GM19455 (cell line): ENCODE results near the gene SEC23A.
"Not testable (repeated sequence)": the region's sequence is repeated elsewhere in the genome, so short reads cannot be mapped to it uniquely, and the experiment has no call there.

Source experiments
- ATAC-seq: cut with Tn5 transposase; IDR thresholded peaks from one replicate; pipeline ENCODE4 v1.9.1; 2021; ENCODE audit not compliant: unreplicated experiment

Gene SEC23A

DNA sequence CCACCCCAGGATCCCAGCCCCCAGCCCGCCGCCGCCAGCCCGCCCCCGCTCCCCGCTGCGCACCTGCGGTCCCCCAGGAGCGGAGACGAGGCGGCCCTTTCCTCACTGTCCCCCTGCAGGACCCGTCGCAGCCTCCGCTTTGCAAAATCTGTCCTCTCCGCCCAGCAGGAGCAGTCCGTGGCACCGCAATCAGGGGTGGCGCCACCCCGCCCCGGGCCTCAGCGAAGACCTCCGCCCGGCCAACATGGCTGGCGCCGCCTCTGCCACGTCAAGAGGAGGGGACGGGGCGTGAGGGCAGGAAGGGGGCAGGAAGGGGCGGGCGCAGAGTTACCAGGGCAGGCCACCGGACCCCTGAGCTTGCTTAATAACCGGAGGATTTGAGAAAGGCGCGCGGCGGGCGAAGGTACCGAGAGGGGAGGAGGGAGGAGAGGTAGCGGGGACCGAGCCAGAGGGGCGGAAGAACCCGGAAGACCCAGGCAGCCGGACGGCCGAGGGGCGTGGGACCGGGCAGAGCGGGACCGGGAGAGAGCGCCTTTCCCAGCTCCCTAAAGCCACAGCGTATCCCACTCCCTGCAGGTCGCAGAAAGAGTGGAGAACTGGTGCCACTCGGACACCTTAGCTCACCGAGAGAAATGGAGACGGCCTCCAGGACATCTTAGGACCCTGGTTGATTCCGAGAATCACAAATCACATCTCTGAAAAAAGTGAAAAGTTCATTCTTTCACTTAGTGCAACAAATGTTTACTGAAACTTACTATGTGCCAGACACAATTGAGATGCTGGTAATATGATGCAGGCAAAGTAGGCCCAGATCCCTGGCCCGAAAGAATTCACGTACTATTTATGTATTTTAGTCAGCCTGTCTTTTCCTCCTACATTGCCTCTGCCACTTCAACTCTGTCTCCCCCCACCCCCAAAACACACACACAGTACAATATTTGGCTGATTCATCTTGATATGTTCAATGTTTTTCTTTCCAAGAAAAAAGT is at the start of gene SEC23A:
SEC23A (minus strand) TSS at position 267 of the 989 bp plus-strand sequence. CDS start 7,117 bp downstream, outside the sequence.
- peak; percentile 87 for ATAC-seq

DNA sequence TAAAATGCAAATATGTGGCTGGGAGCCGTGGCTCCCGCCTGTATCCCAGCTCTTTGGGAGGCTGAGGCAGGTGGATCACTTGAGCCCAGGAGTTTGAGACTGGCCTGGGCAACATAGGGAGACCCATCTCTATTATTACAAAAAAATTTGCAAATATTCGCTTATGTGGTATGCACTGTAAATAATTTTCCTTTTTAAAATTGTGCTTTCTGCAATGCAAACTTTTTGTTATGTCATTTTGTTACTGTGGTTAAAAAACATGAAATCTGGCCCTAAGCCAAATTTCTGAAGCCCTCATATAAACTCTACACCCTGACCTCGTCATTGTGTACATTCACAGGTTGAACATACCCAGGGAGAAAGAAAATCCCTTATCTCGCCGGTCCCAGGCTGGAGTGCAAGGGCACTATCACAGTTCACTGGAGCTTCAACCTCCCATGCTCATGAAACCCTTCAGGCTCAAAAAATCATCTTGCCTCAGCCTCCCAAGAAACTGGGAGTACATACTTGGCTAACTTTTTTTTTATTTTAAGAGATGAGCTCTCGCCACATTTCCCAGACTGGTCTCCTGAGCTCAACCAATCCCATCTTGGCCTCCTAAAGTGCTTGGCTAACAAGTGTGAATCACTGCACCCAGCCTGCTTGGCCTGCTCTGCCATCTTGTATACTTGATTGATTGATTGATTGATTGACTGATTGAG is 42.4 kb upstream of the SEC23A start:
- no peak for ATAC-seq

DNA sequence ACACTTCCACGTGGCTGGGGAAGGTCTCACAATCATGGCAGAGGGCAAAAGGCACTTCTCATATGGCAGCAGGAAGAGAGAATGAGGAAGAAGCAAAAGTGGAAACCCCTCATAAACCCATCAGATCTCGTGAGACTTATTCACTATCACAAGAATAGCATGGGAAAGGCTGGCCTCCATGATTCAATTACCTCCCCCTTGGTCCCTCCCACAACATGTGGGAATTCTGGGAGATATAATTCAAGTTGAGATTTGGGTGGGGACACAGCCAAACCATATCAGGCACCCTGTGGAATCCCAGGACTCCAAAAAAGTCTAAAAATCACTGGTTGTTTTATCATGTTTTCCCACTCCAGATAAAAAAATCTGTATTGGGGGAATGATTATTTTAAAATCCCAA is 40.2 kb upstream of the SEC23A start:
- not testable (repeated sequence) for ATAC-seq

DNA sequence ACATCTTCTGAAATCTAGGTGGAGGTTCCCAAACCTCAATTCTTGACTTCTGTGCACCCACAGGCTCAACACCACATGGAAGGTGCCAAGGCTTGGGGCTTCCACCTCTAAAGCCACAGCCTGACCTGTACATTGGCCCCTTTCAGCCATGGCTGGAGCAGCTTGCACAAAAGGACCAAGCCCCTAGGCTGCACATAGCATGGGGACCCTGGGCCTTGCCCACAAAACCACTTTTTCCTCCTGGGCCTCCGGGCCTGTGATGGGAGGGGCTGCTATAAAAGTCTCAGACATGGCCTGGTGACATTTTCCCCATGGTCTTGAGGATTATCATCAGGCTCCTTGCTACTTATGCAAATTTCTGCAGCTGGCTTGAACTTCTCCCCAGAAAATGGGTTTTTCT is 38.6 kb upstream of the SEC23A start:
- ATAC-seq = not testable (repeated sequence)

DNA sequence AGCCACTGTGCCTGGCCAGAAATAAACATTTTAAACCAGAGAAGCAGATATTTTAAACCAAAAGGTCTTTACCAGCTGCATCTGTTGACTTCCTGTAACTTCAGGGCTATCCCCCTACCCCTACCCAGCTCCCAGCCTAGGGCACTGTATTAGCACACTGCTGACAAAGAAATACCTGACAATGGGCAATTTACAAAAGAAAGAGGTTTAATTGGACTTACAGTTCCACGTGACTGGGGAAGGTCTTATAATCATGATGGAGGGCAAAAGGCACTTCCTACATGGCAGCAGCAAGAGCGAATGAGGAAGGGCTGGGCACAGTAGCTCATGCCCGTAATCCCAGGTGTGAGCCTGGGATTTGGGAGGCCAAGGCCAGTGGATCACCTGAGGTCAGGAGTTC is 37.1 kb upstream of the SEC23A start:
- ATAC-seq = no peak

DNA sequence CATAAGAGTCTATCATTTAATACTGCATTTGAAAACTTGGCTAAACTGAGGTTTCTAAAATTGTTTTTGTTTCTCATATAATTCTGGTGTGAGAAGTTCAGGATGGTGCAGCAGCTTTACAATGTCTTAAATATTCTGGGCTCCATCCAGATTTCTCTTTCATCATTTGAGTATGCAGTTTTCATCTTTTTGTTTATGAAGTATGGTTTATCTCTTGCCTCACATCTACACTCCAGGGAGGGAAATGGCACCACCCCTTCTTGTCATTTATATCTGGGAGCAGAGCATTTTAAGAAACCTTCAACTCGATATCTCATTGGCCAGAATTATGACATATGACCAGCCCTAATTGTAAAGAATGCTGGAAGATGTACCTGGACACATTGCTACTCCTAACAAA is 35.4 kb upstream of the SEC23A start:
- ATAC-seq = no peak

DNA sequence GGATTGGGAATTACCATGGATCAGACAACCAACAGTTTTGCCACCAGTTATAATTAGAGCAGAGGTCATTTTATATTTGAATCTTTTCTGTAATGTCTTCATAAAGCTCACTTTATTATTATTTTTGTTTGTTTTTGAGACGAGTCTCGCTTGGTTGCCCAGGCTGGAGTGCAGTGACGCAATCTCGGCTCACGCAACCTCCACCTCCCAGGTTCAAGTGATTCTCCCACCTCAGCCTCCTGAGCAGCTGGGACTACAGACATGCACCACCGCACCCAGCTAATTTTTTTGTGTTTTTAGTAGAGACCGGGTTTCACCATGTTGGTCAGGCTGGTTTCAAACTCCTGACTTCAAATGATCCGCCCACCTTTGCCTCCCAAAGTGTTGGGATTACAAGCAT is 34.8 kb upstream of the SEC23A start:
- not testable (repeated sequence) for ATAC-seq

DNA sequence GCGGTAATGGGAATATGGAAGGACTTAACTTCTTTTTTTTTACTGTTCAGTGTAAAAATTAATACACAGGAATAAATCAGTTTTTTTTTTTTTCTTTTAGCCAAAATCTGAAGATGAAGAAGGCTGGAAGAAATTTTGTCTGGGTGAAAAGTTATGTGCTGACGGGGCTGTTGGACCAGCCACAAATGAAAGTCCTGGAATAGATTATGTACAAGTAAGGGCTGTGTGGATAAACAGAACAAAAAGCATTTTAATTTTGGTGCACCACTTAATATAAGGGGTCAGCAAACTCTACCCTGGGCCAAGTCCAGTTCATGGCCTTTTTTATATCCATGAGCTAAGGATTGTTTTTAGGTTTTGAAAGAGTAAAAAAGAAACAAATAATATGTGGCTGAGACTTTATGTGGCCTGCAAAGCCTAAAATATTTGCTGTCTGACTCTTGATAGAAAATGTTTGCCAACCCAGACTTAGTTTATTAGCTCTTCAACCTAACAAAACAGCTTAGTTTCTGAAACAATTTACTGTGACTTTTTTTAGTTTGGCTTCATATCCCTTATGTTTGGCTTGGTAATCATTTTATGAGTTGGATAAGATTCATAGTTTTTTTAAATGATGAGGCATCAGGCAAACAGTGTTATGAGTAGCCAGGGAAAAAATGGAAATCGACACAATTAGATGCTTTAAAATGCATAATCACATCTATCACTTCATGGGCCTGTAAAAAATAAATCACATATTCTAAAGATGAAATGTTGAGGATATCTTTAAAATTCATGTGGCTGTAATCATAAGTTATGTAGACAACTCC is 19.5 kb upstream of the SEC23A start:
- ATAC-seq = no peak

DNA sequence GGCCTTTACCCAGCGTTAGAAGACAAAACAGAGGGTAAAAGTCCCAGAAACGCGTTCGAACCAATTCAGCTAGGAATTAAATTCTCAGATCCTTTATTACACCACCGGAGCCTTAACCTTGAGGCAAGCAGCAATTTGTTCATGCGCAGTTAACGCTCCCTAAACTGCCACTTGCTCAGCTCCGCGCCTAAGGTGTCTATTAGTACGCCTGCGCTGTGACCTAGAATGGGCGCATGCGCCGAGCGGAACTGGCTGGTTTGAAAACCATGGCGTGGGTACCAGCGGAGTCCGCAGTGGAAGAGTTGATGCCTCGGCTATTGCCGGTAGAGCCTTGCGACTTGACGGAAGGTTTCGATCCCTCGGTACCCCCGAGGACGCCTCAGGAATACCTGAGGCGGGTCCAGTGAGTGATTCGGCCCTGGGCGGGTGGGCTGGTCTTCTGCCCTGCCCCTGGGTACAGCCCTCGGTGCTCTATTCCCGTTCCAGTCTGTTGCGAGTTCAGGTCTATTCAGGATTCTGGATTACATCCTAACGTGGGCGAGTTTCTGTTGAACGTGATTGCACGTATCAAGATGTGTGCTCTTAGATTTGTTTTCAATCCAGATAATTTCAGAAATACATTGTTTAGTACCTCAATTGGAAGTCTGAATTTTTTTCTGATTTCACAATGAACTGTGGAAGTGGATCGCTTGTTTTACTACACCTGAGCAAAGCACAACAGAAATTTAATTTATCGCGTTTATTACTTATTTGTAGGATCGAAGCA is 11.2 kb upstream of the SEC23A start, which contains the start of gene GEMIN2:
GEMIN2 (plus strand) TSS at position 251 of the 766 bp plus-strand sequence; CDS start at position 267, 16 bp downstream.
- peak; percentile 84 for ATAC-seq

DNA sequence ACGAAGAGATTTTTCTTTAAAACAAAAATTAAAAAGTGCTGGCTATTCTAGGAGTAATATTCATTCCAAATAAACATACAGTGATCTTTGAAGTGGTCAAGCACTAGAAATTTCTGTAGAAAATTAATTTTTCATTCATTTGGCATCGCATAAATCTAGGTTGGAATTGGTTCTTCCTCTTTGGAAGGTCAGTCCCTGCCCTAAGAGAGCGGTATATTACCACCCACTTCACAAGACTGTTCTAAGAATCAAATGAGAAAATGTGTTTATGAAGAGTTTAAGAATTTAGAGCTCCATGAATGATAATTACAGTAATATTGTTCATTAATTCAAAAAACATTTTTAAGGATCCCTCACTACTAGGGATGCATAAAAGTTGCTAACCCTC is 10.6 kb upstream of the SEC23A start:
- ATAC-seq = no peak

DNA sequence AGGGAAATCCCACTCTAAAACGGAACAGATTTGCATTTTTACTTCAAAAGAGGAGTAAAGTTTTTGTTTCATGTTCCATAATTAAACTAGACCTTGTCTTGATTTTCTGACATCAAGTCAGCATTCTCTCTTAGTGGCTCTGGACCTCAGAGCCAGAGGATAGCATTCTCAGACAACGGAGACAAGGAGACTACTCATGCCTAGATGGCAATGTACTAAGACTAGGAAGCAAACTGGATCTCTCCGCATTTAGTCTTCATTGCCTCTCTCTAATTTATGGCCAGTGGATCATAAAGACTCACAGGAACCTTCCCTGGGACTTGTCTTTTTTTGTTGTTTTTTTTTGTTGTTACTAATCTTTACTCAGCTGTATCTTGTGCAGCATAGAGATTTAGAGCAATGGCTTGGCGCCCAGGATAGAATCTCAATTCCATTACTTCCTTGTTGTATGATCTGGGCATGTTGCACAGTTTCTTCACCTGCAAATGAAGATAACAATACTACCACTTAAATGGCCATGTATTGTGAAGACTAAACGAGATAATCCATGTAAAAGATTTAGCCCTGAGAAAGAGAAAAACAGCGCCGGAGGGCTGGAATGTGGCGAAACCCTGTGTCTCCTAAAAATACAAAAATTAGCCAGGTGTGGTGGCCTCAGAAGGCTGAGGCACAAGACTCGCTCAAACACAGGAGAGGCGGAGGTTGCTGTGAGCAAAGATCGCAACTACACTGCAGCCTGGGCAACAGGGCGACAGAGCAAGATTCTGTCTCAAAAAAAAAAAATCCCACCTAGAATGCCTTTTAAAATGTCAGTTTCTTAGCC is 7.1 kb upstream of the SEC23A start:
- no peak for ATAC-seq

DNA sequence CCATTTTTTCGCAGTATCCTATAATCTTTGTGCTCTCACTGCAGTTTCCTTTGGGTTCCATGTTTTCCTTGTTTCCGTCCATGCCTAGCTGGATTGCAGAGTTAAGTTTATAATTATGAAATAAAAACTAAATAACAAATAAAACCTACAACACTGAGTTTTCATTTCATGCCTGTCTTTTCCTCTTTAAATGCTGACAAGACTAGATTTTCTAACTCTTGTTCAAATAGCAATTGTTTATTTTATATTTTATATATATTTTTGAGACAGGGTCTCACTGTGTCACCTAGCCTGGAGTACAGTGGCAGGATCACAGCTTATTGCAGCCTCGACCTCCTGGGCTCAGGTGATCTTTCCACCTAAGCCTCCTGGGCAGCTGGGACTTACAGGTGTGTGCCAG is 5.8 kb upstream of the SEC23A start:
- no peak for ATAC-seq

DNA sequence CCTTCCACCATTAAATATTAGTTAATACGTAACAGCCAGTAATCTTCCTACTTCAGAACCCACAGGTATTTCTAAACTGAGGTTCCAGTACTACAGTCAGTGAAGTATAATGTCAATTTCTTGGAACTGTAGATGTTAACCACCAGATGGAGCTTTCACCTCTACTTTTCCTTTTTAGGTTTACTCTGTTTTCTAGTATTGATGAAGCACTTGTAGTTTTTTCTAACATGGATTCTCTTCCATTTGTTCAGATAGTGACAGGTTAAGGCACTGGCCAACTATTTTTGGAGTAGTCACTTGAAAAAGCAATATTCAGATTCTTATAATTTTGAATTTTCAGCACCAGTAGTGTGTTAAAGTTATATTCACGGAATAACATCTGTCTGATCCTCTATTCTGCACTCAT is 4.6 kb upstream of the SEC23A start:
- ATAC-seq = peak; percentile 26

DNA sequence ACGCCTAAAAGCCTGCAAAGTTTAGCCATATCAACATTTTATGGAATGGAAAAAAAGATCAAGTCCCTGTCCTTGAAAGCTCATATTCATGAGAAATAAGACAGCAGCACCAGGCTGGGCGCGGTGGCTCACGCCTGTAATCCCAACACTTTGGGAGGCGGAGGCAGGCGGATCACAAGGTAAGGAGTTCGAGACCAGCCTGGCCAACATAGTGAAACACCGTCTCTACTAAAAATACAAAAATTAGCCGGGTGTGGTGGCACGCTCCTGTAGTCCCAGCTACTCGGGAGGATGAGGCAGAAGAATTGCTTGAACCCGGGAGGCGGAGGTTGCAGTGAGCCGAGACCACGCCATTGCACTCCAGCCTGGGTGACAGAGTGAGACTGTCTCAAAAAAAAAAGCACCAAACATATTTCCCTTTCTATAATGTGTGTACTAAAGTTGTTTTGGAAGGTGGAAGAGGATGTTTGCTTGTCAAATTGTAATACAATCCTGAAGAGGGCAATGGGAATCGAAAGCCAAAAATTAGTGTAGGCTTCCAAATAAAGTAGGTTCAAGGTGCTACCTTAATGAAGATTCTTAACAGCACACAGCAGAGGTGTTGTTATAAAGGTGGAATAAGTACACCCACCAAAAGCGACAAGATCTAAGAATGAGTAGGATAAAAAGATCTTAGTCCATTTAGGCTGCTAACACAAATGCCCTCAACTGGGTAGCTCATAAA is 1.2 kb upstream of the SEC23A start:
- ATAC-seq = not testable (repeated sequence)

DNA sequence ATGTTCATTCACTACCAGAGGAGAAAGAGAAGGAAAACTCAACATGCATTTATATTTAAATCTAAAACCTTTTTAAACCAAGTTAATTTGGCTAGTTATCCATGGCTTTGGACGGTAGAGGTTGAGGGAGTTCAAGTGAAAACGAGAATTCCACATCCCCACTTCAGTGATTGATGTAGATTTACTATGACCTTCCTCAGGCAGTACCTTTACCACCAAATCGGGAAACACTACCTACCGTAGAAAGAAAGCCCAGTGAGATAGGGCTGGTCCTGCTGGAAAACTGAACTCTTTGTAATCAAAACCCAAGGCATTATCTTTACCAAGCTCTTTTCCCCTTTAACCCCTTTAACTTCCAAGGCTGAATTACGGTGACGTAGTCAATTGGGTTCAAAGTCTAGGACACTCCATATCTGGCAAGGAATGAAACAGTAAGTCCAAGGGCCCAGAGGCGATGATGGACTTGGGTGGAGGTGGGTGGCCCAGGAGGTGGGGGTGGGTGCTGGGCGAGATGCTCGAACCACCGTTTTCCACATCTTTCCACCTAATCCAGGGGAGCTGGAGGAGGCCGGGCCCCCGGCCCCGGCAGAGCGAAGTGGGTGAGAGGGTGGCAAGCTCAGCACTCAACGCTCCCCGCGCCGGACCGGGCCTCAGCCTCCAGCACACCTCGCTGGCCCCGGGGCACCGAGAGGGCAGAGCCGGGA is 618 bp downstream of the SEC23A start:
- no peak for ATAC-seq

DNA sequence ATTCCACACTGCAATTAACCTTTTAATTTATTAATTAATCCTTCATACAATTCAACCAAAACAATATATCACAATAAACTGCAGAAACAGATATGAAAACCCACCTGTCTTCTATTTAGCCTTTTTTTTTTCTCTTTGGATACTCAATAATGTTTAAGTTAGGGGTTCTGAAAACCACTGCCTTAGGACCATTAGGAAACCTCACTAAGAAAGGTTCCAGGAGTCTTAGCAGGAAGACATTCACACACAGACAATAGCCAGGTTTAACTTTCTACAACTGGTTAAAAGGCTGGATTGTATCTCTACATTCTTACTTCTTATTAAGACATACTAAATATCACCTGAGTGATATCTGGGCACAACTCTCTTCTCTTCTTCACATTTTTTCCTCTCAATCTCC is 3.3 kb downstream of the SEC23A start:
- ATAC-seq = no peak

DNA sequence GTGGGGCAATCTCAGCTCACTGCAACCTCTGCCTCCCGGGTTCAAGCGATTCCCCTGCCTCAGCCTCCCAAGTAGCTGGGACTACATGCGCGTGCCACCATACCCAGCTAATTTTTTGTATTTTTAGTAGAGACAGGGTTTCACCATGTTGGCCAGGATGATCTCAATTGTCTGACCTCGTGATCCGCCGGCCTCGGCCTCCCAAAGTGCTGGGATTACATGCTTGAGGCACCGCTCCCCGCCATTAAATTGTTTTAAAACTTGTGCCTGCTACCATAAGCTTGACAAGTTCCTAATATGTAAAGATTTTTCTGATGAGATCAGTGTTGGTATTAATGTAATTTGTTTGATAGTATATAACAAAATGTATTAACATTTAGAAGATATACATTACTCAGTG is 3.8 kb downstream of the SEC23A start:
- ATAC-seq = not testable (repeated sequence)

DNA sequence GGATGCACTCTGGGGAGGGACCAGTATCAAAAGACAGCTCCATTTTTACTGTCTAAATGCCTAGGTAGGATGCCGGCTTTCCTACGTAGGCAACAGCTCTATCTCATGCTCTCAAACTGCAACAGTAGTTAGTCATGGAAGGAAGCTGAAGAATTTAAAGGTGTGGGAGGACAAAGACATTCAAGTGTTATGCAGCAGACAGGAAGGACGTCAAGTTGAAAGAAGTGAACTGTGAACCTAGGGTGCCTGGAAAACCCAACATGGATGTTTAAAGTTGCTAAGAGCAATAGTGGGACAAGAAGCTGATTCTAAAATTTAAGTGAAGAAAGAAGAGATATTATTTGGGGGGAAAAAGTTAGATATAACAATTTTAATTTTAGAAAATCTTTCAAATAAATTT is 5.9 kb downstream of the SEC23A start:
- no peak for ATAC-seq
